Ascending aorta (tissue), 2 donors: ENCODE measurements around the gene KLF12. TPM values are rescaled to one million over a fixed set of nuclear protein-coding genes. Genes with fewer than 3 reads are reported as not detected.

Experiments
- DNase-seq, 2 donors: peaks; one replicate each; pipeline ENCODE4 v3.0.0-alpha.2; 2019; ENCODE audit warnings: low spot score in 2 of 2
- H3K27ac ChIP-seq, 2 donors: fragments of 200-600 bp; sonication (generic); one replicate each; pipeline ENCODE4 v1.5.1; 2016 to 2017; ENCODE audit warnings: mild to moderate bottlenecking in 1 of 2
- H3K27me3 ChIP-seq: fragments of 200-600 bp; sonication (generic); one replicate; pipeline ENCODE4 v1.5.1; 2017
- H3K36me3 ChIP-seq, 2 donors: fragments of 200-600 bp; sonication (generic); one replicate each; pipeline ENCODE4 v1.5.1; 2016
- H3K4me1 ChIP-seq, 2 donors: fragments of 200-600 bp; sonication (generic); one replicate each; pipeline ENCODE4 v1.5.1; 2016 to 2017; ENCODE audit warnings: mild to moderate bottlenecking in 1 of 2
- H3K4me3 ChIP-seq, 2 donors: fragments of 200-600 bp; sonication (generic); one replicate each; pipeline ENCODE4 v1.5.1; 2016 to 2017; ENCODE audit warnings: mild to moderate bottlenecking in 1 of 2
- H3K9me3 ChIP-seq, 2 donors: fragments of 200-600 bp; sonication (generic); one replicate each; pipeline ENCODE4 v1.5.1; 2016
- intact Hi-C: fragments of 100-400 bp; cut with DNase I; formaldehyde crosslinking; loops from one replicate; pipeline ENCODE4 v1.15.1; 2023
- total RNA-seq: library from RNA; depleted of rRNA; stranded (reverse); fragments of >200 nt; gene quantifications from one replicate; pipeline ENCODE4 v1.1.0, GENCODE V29; 2016
- TF ChIP-seq, protein P1 (sequence below), 3 experiments: fragments of 200-600 bp in 2 of 3; fragments of 450-650 bp in 1 of 3; sonication (generic) in 2 of 3; IDR thresholded peaks; one replicate each; pipeline ENCODE4 v1.5.1; 2016 to 2019; ENCODE audit warnings: antibody characterized with exemption in 3 of 3, mild to moderate bottlenecking in 1 of 3, moderate library complexity in 1 of 3

The KLF12 gene
- total RNA-seq, 1 donor from 2014 or later: 17.9 TPM

DNA sequence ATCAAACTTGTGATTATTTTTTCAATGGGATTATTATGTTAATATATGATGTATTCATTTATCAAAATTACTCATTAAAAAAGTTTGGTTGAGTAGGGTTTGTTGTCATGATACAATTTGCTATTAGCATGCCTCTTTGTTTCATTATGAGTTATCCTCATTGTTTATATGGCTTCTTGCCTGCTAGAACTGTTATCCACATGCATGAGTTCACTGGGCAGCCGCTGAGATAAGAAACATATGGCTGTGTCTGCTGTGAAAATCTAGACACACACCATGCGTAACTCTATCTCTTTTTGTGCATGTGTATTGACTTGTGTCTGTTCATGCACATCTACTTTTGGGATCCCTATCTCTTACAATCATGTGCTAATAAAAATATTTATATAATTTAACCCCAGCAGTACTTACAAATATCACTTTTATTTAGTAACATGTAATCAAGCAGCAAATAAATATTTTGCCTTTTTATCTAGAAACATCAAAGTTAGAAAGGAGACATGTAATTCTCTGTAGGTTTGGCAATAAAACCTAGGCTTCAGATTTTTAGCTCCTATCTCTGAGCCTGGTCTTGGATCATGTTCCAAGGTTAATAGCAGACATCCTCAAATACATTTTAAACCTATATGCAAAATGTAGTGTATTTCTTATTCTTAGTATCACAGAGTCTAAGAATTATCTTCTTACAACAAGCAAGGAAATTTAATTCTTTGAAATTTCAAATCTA lies 11.2 kb upstream of the KLF12 start:
- Histone ChIP-seq H3K4me3 (no peak overlapping the region), H3K36me3 (no peaks in the 10 kb centered on the region), H3K27ac (no peak overlapping the region), H3K4me1 (no peaks in the 10 kb centered on the region), H3K27me3 (no peaks in the 10 kb centered on the region), H3K9me3 (no peaks in the 10 kb centered on the region)
- intact Hi-C loops: no loop called here
- DNase-seq: no peak
- TF ChIP-seq, protein P1, sequence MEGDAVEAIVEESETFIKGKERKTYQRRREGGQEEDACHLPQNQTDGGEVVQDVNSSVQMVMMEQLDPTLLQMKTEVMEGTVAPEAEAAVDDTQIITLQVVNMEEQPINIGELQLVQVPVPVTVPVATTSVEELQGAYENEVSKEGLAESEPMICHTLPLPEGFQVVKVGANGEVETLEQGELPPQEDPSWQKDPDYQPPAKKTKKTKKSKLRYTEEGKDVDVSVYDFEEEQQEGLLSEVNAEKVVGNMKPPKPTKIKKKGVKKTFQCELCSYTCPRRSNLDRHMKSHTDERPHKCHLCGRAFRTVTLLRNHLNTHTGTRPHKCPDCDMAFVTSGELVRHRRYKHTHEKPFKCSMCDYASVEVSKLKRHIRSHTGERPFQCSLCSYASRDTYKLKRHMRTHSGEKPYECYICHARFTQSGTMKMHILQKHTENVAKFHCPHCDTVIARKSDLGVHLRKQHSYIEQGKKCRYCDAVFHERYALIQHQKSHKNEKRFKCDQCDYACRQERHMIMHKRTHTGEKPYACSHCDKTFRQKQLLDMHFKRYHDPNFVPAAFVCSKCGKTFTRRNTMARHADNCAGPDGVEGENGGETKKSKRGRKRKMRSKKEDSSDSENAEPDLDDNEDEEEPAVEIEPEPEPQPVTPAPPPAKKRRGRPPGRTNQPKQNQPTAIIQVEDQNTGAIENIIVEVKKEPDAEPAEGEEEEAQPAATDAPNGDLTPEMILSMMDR (IDR thresholded peaks at IDR 0.05): no peak

DNA sequence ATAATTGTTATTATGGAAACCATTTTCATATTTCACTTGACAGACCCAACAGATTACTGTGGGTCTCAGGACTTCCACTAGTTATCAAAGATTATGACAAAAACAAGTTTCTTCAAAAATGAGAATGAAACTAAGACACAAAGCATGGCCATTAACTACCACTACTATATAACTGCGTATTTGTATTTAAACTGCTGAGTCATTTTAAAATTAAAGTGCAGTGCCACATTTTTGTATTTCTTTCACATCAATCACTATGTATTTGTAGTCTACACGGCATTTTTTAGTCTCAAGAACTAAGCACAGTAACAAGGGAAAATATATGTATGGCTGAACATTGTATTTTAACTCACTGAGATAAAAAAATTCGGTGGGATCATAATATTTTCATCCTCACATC lies 10.1 kb upstream of the KLF12 start:
- intact Hi-C loops: no loop called here
- Histone ChIP-seq H3K4me3 (no peak overlapping the region), H3K36me3 (no peaks in the 10 kb centered on the region), H3K9me3 (no peaks in the 10 kb centered on the region), H3K27me3 (no peaks in the 10 kb centered on the region), H3K27ac (no peak overlapping the region), H3K4me1 (no peaks in the 10 kb centered on the region)
- TF ChIP-seq, protein P1 (IDR thresholded peaks at IDR 0.05): no peak
- no peak for DNase-seq

DNA sequence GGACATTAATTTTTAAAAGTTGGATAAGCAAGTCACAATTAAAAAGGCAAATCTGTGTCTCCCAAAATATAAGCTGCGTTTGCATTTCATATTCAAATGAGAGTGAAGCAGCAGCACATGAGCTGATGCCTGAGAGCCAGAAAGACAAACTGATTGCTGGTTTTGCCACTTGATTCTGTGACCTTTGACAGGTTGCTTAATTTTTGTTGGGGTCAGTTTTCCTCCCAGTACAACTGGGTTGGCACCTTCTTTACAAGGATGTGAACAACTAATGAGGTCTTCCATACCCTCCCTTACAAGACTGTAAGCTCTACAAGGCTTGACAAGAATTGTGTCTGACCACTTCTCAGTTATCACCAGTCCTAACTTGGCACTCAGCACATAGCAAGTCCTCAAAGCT lies 8.1 kb upstream of the KLF12 start:
- no peak overlapping the region for H3K27ac ChIP-seq
- H3K4me1 ChIP-seq: no peaks in the 10 kb centered on the region
- DNase-seq: no peak
- no peak overlapping the region for H3K4me3 ChIP-seq
- no peaks in the 10 kb centered on the region for H3K27me3 ChIP-seq
- H3K9me3 ChIP-seq: no peaks in the 10 kb centered on the region
- TF ChIP-seq, protein P1 (IDR thresholded peaks at IDR 0.05): no peak
- no peaks in the 10 kb centered on the region for H3K36me3 ChIP-seq
- intact Hi-C loops: no loop called here

DNA sequence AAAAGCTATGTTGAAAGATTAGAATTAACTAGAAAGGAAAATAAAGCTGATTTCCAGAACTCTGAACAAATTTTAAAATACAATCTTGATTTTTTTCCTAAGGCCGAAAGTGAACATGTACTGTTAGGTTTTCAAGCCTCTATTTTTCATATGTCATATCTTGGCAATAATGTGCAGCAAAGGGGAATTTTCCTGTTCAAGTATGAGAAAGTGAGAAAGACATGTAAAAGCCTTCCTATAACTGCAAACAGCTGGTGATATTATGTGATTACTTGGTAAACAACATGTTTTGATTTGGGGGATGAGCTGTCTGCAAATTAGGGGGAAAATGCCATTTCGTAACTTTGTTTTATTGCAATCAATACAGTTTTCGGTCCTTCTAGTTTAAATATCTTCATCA lies 4.0 kb upstream of the KLF12 start:
- H3K36me3 ChIP-seq: no peaks in the 10 kb centered on the region
- no peaks in the 10 kb centered on the region for H3K27me3 ChIP-seq
- TF ChIP-seq, protein P1 (IDR thresholded peaks at IDR 0.05): no peak
- no peak for DNase-seq
- no peaks in the 10 kb centered on the region for H3K9me3 ChIP-seq
- no peak overlapping the region for H3K27ac ChIP-seq
- intact Hi-C loops: loop anchor here (5.0 to 10.0 kb wide), 4 partner anchors 301 to 1497 kb away; partner anchors contain the start of genes DIS3, LMO7 and PIBF1
- no peaks in the 10 kb centered on the region for H3K4me1 ChIP-seq
- H3K4me3 ChIP-seq: no peak overlapping the region

DNA sequence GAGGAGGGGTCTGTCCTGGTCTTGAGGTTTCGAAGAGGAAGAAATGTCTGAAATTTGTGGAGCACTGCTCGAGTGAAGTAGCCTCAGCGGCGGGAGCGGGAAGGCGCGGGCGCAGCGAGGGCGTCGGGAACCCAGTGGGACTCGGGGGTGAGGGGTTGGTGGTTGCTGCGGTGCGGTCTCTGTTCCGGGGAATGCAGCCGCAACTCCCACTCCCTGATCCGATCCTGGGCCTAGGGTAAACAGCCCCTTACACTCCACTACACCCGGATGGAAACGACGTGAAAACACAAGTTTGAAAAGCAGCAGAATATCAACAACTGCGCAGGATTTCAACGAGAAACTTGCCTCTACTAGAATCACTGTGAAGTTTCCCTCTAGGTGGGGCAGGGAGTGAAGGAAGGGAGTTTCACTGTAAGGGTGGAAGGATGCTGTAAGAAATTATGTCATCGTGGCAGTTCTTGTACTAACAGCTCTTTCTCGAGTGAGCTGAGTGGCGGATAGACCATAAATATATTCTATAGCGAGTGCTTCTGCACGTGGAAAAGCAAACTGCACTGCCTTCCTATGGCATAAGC lies 2.0 kb upstream of the KLF12 start:
- Histone ChIP-seq H3K4me1 (peaks cover 0 to 2% of the 10 kb centered on the region in 2 donors), H3K27ac (peak overlapping the region; percentile 96 to 98), H3K9me3 (no peaks in the 10 kb centered on the region), H3K4me3 (peak overlapping the region; percentile 92 to 97), H3K27me3 (no peaks in the 10 kb centered on the region), H3K36me3 (no peaks in the 10 kb centered on the region)
- DNase-seq: peak in 1 of 2 donors; percentile 68
- intact Hi-C loops: loop anchor here (1.0 to 10.0 kb wide), 5 partner anchors 22 to 1499 kb away; partner anchors contain the start of genes DIS3, LMO7 and PIBF1
- TF ChIP-seq, protein P1 (IDR thresholded peaks at IDR 0.05): peak in 1 of 3 experiments; percentile 22
